ENCODE measurements around the gene PTPRU.

The PTPRU gene

GRCh38 chr1:29247571-29248273, 11.4 kb downstream of the PTPRU start:
- no peak for DNase-seq

DNA sequence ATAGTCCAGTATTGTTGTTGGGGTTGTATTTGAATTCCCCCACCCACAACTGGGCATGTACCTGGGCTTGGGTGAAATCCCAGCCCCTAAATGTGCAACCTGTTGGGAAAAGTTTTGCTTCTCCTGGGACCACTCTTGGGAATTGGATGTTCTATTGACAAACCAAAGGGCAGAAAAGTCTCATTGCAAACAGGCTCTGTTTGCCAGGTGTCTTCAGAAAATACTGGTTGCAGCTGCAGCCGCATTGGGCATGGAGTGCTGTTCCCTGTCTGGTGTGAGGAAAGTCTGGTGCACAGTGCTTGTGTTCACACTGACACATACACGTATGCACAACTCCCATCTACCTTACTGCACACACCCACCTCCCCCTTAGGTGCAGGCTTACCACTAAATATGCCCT, 12.1 kb downstream of the PTPRU start:
- no peak for DNase-seq

DNA sequence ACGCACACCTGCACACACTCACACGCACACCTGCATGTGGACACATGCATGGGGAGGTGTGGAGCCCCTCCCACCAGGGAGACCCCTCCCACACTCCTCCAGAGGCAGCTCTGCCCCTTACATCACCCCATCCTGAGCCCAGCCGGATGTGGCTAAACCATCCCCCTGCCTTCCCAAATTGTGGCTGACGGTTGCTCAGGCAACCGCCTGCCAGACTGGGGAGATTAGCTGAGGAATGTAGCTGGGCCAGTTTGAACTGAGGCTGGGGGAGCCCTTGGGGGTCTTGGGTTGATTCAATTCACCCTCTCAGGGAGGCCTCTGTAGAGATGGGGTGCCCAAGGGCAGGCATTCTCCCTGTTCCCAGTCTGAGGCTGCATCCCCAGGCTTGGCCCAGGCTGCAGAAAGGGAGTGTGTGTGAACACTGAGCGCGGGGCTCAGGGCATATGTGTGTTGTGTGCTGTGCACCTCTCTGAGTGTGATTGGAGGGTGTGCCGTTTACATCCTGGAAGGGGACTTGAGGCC, 12.9 kb downstream of the PTPRU start:
- no peak for DNase-seq

- no peak for DNase-seq
These were observed 13.7 kb downstream of the PTPRU start for GRCh38 chr1:29249951-29250581.

GRCh38 chr1:29251164-29252124, 15.1 kb downstream of the PTPRU start:
- no peak for DNase-seq

DNA sequence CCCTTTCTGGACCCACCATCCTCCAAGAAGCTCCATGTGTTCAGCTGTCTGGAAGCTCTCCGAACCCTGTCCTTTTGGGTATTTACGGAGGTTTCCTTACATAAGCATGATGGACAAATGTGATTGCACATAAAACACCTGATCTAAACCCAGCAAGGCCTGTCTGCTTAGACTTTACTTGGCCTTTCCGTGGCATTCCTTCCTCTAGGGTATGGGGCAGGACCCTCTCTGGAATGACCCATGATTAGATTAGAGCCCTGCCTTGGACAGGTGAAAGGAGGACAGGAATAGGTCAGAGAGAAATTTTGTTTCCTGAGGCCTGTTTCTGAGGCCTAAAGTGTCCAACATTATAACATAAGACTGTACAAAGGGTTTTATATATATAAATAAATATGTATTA, 16.9 kb downstream of the PTPRU start:
- no peak for DNase-seq

DNA sequence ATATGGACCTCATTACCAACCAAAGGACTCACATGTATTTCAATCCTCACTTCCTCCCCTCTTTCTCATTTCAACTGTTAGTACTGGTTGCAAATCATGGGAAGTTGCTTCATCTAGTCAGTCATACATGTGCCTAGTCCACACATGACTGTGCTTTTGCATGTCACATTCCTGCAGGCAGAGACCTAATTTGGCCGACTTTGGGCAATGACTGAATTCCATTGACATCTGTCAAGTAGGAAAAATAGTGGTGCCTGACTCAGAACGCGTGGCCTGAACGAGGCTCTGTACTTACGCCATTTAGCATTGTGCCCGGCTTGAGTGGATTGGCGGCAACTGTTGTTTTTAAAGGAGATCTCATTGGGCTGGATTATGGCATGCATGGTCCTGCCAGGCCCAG, 18.0 kb downstream of the PTPRU start:
- no peak for DNase-seq

DNA sequence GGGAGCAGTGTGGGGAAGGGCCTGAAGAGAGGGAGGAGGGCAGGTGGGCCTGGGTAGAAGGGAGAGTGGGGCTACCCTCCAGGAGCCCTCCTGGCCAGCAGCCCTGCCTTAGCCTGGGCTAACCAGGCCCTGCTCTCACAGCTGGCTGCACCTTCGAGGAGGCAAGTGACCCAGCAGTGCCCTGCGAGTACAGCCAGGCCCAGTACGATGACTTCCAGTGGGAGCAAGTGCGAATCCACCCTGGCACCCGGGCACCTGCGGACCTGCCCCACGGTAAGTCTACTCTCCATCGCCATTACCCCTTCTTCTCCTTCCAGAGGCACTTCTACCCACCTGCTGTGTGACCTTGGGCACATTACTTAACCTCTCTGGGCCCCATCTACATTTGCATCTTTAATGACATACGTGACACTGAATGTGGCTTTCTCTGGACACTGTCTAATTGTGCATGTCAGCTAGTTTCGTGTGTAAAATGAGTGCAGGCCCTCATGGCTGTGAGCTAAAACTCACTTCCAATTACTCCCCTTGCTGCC, 18.9 kb downstream of the PTPRU start:
- DNase-seq, result no peak

DNA sequence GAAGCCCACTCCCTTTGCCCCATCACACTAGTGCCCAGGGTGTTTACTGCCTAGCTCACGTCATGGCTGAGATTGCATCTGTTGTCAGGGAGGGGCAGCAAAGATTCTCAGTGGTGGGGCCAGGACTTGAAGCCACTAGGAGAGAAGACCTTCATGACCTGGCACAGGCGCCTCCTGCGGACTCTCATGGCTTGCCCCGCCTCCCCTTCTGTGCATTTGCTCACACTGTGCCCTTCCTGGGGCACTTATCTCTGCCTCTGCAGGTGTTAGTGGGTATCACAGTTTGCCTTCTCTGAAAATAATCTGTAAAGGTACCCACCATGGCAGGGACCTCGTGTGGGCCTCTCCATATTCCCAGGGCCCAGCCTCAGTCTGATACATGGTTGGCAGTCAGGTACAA, 20.1 kb downstream of the PTPRU start:
- DNase-seq, result no peak

- no peak for DNase-seq
These were observed 20.9 kb downstream of the PTPRU start for GRCh38 chr1:29256979-29257804.

- DNase-seq, result no peak
These were observed 22.1 kb downstream of the PTPRU start for GRCh38 chr1:29258189-29258975.

- no peak for DNase-seq
These were observed 22.9 kb downstream of the PTPRU start for GRCh38 chr1:29258976-29259801.

DNA sequence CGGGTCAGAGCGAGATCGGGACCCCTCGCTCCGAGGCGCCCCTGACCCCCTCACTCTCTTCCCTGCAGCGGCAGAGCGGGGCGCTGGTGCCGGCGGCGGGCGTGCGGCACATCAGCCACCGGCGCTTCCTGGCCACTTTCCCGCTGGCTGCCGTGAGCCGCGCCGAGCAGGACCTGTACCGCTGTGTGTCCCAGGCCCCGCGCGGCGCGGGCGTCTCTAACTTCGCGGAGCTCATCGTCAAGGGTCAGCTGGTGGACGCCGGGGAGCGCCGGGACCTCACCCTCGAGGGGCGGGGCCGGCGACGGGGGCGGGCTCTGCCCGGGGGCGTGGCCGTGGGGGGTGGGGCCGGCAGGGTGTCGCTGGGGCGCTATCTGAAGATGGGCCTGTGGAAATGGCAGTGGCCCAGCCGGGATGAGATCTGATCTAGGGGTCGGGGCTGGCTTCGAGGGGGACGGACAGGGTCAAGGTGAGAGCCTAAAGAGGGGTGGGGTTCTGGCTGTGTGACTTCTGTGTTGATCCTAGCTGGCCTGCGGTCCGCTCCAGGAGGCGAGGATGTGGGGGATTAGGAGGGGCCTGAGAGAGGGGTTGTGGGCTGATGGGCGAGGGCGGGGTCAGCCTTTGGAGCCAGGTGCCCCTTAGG, 23.6 kb downstream of the PTPRU start:
- DNase-seq, result no peak

DNA sequence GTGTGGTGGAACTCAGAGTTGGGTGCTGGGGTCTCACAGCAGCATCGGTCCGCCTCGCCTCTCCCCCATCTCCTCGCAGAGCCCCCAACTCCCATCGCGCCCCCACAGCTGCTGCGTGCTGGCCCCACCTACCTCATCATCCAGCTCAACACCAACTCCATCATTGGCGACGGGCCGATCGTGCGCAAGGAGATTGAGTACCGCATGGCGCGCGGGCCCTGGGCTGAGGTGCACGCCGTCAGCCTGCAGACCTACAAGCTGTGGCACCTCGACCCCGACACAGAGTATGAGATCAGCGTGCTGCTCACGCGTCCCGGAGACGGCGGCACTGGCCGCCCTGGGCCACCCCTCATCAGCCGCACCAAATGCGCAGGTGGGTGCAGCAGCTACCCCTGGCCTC, 24.2 kb downstream of the PTPRU start:
- DNase-seq, result no peak

DNA sequence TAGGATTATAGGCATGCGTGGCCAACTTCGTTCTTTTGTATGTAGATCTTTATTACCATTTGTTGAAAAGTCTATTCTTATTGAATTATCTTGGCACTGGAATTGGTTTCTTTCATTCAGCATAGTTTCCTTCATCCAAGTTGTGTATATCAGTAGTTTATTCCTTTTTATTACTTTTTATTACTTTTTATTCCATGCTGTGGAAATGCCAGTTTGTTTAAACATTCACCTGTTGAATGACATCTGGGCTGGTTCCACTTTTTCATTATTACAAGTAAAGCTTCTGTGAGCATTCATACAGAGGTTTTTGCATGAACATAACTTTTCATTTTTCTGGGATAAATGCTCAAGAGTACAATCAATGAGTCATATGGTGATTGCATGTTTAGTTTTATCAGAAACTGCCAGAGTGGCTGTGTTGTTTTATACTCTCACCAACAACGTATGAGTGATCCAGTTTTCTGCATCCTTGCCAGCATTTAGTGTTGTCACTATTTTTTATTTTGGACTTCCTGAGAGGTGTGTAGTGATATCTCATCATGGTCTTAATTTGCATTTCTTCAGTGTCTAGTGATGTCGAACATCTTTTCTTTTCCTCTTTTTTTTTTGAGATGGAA, 28.6 kb downstream of the PTPRU start:
- DNase-seq, result no peak

GRCh38 chr1:29266912-29267311, 30.6 kb downstream of the PTPRU start:
- DNase-seq, result no peak

- DNase-seq, result no peak
These were observed 31.2 kb downstream of the PTPRU start for GRCh38 chr1:29267321-29268070.

DNA sequence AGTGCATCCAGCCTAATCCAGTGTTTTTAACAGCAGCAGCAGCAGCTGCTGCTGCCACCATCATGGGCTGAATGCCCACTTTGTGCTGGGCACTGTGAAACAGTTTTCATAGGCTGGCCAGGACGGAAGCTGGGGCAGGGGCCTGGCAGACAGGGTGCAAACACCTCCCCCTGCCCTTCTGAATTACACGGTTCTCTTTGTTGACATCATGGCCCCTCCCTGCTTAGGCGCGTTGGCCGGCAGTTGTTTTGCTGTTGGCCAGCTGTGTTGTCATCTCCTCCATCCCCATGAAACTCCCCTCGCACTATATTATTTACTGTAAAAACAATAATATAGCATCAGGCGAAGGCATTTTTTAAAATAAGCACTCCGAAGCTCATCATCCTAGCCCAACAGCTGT, 33.1 kb downstream of the PTPRU start:
- no peak for DNase-seq

Data from activated CD4-positive, alpha-beta T cell treated with anti-CD3 and anti-CD28 coated beads for 1 hour (primary cell).